Activated naive CD4-positive, alpha-beta T cell treated with anti-CD3 and anti-CD28 coated beads, Interleukin-2, amount 10 ng/mL, durations not matched to agents 5 hours and 36 hours (primary cell): ENCODE measurements around the gene HCRT. TPM values are rescaled to one million over a fixed set of nuclear protein-coding genes. Genes with fewer than 3 reads are reported as not detected.

Experiments used
- total RNA-seq, 2 experiments: library from RNA; stranded (reverse); gene quantifications; one replicate each; pipeline ENCODE4 v1.2.3, GENCODE V29; 2021

The HCRT gene, protein sequence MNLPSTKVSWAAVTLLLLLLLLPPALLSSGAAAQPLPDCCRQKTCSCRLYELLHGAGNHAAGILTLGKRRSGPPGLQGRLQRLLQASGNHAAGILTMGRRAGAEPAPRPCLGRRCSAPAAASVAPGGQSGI
- total RNA-seq = not detected

DNA sequence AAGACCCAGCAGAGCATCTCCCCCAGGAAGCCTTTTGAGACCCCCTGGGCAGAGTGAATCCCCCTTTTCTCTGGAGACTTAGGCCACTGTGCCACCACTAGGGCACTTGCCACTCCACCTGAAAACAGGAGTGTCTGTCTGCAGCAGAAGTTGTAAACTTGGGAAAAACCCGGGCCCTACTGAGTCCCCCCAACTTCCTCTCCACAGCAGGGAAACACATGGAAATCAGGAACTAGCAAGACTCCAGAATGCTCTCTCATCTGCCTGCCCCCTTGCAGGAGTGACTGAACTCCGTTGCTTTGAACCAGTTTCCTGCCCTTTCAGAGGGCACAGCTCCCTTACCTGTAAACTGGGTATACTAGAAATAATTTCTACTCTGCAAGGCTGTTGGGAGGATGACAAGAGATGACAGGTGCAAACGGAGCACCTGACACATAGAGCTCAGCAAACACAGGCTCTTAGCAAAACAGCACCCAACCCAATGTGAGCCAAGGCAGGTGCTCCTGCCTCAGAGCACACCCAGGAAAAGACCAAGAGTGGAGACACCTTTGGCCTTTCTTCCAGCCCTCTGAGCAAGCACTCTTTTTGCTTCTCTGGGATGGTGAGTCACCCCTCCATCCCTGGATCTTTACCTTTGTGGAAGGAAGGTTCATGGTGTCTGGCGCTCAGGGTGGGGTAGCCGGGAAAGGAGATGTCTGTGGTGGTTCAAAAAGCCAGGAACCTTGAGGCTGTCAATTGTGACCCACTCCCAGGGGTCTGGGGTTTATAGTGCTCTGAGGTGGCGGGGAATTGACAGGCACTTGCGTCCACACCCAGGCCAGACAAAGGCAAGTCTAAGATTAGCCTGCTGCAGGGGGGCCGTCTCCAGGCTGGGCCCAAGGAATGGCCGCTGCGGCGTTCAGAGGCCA lies at the start of gene HCRT:
Gene HCRT, minus strand, starts transcription at position 740 of the 908 bp plus-strand sequence. Its CDS starts 87 bp downstream, at position 653.

DNA sequence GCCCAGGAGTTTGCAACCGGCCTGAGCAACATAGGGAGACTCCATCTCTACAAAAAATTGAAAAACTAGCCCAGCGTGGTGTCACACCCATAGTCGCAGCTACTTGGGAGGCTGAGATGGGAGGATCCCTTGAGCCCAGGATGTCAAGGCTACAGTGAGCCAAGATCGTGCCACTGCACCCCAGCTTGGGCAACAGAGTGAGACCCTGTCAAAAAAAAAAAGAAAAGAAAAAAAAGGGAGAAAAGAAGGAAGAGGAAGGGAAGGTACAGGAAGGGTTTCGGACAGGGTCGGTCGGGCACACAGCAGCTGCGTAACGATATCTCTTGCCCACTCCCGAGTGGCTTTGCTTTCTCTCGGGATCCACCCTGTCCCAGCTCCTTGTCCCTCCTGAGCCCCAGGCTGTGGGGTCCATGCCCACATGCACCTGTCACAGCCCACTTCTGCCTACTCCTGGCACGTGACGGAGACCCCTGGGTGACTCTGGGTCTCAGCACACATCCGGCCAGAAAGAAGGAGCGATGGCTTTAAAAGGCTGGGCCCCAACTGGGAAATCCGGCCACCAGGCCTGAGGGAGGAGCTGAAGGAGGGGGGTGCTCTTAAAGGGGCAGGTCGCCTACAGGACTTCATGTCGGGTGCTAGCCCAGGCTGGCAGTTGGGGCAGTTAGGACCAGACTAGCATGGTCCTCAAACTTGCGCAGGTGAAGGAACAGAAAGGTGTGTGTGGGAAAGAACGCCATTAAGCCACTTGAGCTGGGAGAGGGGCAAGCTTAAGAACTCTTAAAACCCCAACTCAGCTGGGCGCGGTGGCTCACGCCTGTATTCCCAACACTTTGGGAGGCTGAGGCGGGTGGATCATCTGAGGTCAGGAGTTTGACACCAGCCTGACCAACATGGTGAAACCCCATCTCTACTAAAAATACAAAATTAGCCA lies 9.0 kb upstream of the HCRT start, which contains the start of gene GHDC:
Gene GHDC, minus strand, starts transcription at position 526 of the 931 bp plus-strand sequence. CDS start 913 bp downstream, outside the sequence.

DNA sequence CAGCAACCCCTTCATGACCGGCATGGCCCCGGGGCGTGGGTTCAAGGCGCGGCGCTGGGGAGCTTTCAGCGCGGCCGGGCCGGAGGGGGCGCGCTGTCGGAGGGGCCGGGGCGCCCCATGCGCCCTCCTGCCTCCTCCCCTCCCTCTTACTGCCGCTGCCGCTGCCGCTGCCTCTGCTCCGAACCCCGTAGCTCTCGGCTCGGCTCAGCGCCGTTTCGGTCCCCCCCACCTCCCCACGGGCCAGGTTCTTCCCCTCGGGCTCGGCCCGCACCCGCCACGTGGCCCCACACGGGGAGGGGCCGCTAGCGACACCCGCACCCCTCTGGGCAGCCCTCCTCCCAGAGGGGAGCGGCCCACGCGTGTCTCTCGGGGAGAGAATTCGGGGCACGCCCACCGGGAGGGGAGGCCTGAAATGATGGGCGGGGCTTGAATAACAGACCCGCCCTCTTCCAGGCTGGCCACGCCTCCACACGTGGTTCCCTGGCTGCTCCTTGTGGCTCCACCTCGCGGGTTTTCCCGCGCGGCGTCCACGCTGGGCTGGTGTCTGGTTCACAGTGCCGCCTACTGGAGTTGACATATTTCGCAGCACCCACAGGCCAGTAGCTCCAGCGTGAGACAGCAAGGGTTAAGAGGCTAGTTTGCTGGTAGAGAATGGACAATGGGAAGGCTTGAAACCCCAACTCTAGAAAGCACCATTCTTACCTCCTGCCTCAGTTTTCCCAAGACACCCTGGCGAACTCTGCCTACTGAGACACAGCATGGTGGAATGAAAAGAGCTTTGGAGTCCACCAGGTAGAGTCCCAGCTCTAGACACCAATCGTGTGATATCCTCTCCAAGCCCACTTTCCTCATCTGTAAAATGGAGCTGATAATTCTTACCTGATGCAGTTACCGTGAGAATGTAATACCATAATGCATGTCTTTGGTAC lies 4.1 kb downstream of the HCRT start, which contains the start of gene KCNH4:
Gene KCNH4, minus strand, starts transcription at position 221 of the 929 bp plus-strand sequence. Its CDS starts 197 bp downstream, at position 24.

Other genes with a start within 250 kb of the HCRT start
- gene CNP, start 218.7 kb downstream of the HCRT start, total RNA-seq = 10 to 100 TPM; 53.9 to 62.0 TPM
- 10 to 100 TPM; 76.0 to 79.6 TPM for gene DNAJC7, start 168.0 kb downstream of the HCRT start, total RNA-seq
- 10 to 100 TPM; 20.8 to 21.4 TPM for gene NKIRAS2, start 165.4 kb downstream of the HCRT start, total RNA-seq
- gene C17orf113, start 134.9 kb downstream of the HCRT start, total RNA-seq = under 1 TPM; 0.07 to 0.08 TPM
- gene ZNF385C, start 87.0 kb downstream of the HCRT start, total RNA-seq = not detected
- 10 to 100 TPM; 30.1 to 30.3 TPM for gene DHX58, start 72.7 kb downstream of the HCRT start, total RNA-seq
- 10 to 100 TPM; 35.6 to 37.6 TPM for gene KAT2A, start 64.1 kb downstream of the HCRT start, total RNA-seq
- not detected for gene HSPB9, start 62.6 kb downstream of the HCRT start, total RNA-seq
- gene RAB5C, start 30.5 kb downstream of the HCRT start, total RNA-seq = 10 to 100 TPM; 78.0 to 83.4 TPM
- under 1 TPM; 0.10 to 0.14 TPM for gene KCNH4, start 4.3 kb downstream of the HCRT start, total RNA-seq
- 10 to 100 TPM; 15.8 to 16.9 TPM for gene GHDC, start 9.0 kb upstream of the HCRT start, total RNA-seq
- 100 to 1,000 TPM; 166 to 172 TPM for gene STAT5B, start 90.9 kb upstream of the HCRT start, total RNA-seq
- gene STAT5A, start 103.0 kb upstream of the HCRT start, total RNA-seq = 100 to 1,000 TPM; 129 to 131 TPM
- 100 to 1,000 TPM; 123 TPM for gene STAT3, start 203.0 kb upstream of the HCRT start, total RNA-seq
- 1 to 10 TPM; 1.4 TPM for gene CAVIN1, start 237.8 kb upstream of the HCRT start, total RNA-seq